Measurements from ENCODE around the gene ELMO1.

Gene ELMO1

GRCh38 chr7:36884910-36885309, 563.8 kb downstream of the ELMO1 start:
- no peak overlapping the region for H3K27ac ChIP-seq
- TF ChIP-seq CTCF (IDR thresholded peaks at IDR 0.05): no peak
- DNase-seq (ENCODE audit: low spot score): no peak

GRCh38 chr7:36884351-36884750, 564.3 kb downstream of the ELMO1 start:
- TF ChIP-seq CTCF (IDR thresholded peaks at IDR 0.05): no peak
- DNase-seq (ENCODE audit: low spot score): no peak
- no peak overlapping the region for H3K27ac ChIP-seq
- no peak overlapping the region for H3K4me3 ChIP-seq

More at GRCh38 chr7:36884910-36885309, 563.8 kb downstream of the ELMO1 start:
- H3K4me3 ChIP-seq: no peak overlapping the region

GRCh38 chr7:36881233-36881874, 567.3 kb downstream of the ELMO1 start:
- DNase-seq (ENCODE audit: low spot score): no peak
- TF ChIP-seq CTCF (IDR thresholded peaks at IDR 0.05): no peak
- H3K27ac ChIP-seq: no peak overlapping the region
- no peak overlapping the region for H3K4me3 ChIP-seq

GRCh38 chr7:36880108-36880507, 568.6 kb downstream of the ELMO1 start:
- TF ChIP-seq CTCF (IDR thresholded peaks at IDR 0.05): no peak
- H3K27ac ChIP-seq: no peak overlapping the region
- DNase-seq (ENCODE audit: low spot score): no peak

GRCh38 chr7:36879021-36879420, 569.6 kb downstream of the ELMO1 start:
- Histone ChIP-seq H3K27ac (no peak overlapping the region), H3K4me3 (no peak overlapping the region)
- no peak for TF ChIP-seq CTCF (IDR thresholded peaks at IDR 0.05)
- DNase-seq (ENCODE audit: low spot score): no peak

More at GRCh38 chr7:36880108-36880507, 568.6 kb downstream of the ELMO1 start:
- H3K4me3 ChIP-seq: no peak overlapping the region

- no peak for DNase-seq (ENCODE audit: low spot score)
- TF ChIP-seq CTCF (IDR thresholded peaks at IDR 0.05): no peak
- Histone ChIP-seq H3K27ac (no peak overlapping the region), H3K4me3 (no peak overlapping the region)
These were observed 570.4 kb downstream of the ELMO1 start for GRCh38 chr7:36878288-36878687.

GRCh38 chr7:36875794-36876193, 572.9 kb downstream of the ELMO1 start:
- Histone ChIP-seq H3K27ac (no peak overlapping the region), H3K4me3 (no peak overlapping the region)
- no peak for DNase-seq (ENCODE audit: low spot score)
- no peak for TF ChIP-seq CTCF (IDR thresholded peaks at IDR 0.05)
